Immature natural killer cell (primary cell): ENCODE measurements around the gene FHAD1. TPM values are rescaled to one million over a fixed set of nuclear protein-coding genes. Genes with fewer than 3 reads are reported as not detected.
"Not testable (repeated sequence)": the region's sequence is repeated elsewhere in the genome, so short reads cannot be mapped to it uniquely, and the experiment has no call there.

Experiments
- DNase-seq, 3 donors: peaks; one replicate each; pipeline ENCODE4 v3.0.0; 2022; ENCODE audit warnings: mixed read lengths in 1 of 3
- H3K27ac Mint-ChIP-seq, 6 donors: one replicate each; pipeline ENCODE4 v1.8.0; 2020; ENCODE audit warnings: mixed read lengths in 6 of 6, mild to moderate bottlenecking in 5 of 6, inconsistent platforms in 4 of 6, moderate library complexity in 3 of 6
- H3K27me3 Mint-ChIP-seq, 3 donors: one replicate each; pipeline ENCODE4 v1.8.0; 2020 to 2021; ENCODE audit warnings: low read depth in 3 of 3, mild to moderate bottlenecking in 3 of 3, mixed read lengths in 3 of 3, moderate library complexity in 3 of 3, inconsistent platforms in 1 of 3
- H3K36me3 Mint-ChIP-seq, 3 donors: one replicate each; pipeline ENCODE4 v1.8.0; 2020; ENCODE audit warnings: mixed read lengths in 3 of 3, inconsistent platforms in 2 of 3, mild to moderate bottlenecking in 2 of 3
- H3K4me1 Mint-ChIP-seq, 2 donors: one replicate each; pipeline ENCODE4 v1.8.0; 2020; ENCODE audit warnings: inconsistent platforms in 2 of 2, mild to moderate bottlenecking in 2 of 2, mixed read lengths in 2 of 2, moderate library complexity in 1 of 2
- H3K4me3 Mint-ChIP-seq, 5 donors: one replicate each; pipeline ENCODE4 v1.8.0; 2020; ENCODE audit warnings: mild to moderate bottlenecking in 5 of 5, mixed read lengths in 5 of 5, inconsistent platforms in 3 of 5, moderate library complexity in 3 of 5
- H3K9me3 Mint-ChIP-seq, 6 donors: one replicate each; pipeline ENCODE4 v1.8.0; 2020; ENCODE audit warnings: mild to moderate bottlenecking in 6 of 6, mixed read lengths in 6 of 6, inconsistent platforms in 4 of 6, moderate library complexity in 3 of 6
- polyA plus RNA-seq, 3 donors: library from polyadenylated mRNA; unstranded; fragments of 300-500 nt; fragmentation: Illumina TruSeq; gene quantifications; one replicate each; pipeline ENCODE4 v1.2.3, GENCODE V29; 2021

Gene FHAD1
- polyA plus RNA-seq, 3 donors from 2014 or later = 0.28 TPM; not detected in 2

GRCh38 chr1:15282810-15283474 lies 35.9 kb downstream of the FHAD1 start:
- Mint-ChIP-seq H3K27ac (no peak overlapping the region), H3K27me3 (peaks cover 2 to 6% (median 5%) of the 10 kb centered on the region in 3 donors), H3K4me1 (no peaks in the 10 kb centered on the region), H3K36me3 (no peaks in the 10 kb centered on the region), H3K4me3 (no peak overlapping the region), H3K9me3 (no peaks in the 10 kb centered on the region)
- no peak for DNase-seq

DNA sequence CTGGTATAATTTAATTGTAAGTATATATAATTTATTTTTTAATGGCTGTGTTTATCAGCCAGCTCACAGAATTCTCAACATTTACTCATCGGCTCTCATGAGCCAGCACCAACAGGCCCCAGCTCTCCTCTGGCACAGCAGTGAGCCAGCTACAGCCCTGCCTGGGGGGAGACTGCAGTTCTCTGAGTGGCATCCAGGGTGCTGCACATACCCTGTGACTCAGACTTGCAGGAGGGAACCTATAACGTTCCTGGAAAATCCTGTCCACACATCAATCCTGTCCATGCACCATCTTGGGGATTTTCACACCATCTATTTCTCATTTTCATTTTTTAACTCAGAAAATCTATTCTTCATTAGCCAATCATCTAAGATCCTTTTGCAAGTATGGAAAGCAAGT lies 36.5 kb downstream of the FHAD1 start:
- no peak overlapping the region for H3K4me3 Mint-ChIP-seq
- H3K4me1 Mint-ChIP-seq = no peaks in the 10 kb centered on the region
- no peak for DNase-seq
- no peaks in the 10 kb centered on the region for H3K9me3 Mint-ChIP-seq
- no peaks in the 10 kb centered on the region for H3K36me3 Mint-ChIP-seq
- H3K27ac Mint-ChIP-seq = no peak overlapping the region
- peaks cover 2 to 6% (median 3%) of the 10 kb centered on the region in 3 donors for H3K27me3 Mint-ChIP-seq

DNA sequence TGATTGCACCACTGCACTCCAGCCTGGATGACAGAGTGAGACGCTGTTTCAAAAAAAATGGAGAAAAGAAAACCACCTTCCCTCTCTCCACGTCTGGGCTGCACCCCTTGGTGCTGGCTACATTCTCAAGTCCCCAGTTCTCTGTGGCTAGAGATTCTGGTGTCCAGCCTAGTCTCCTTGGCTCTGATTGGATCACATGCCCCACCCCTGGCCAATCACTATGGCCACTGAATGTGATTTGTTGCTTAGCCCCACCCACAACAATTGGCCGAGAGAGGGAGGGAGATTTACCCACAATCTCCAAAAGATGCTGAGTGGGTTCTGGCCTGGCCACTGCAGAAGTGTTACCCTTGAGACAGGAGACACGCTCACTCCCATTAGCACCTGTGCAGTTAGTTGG lies 39.4 kb downstream of the FHAD1 start:
- peaks cover 2 to 6% (median 3%) of the 10 kb centered on the region in 3 donors for H3K27me3 Mint-ChIP-seq
- no peaks in the 10 kb centered on the region for H3K36me3 Mint-ChIP-seq
- no peak overlapping the region for H3K4me3 Mint-ChIP-seq
- H3K4me1 Mint-ChIP-seq = no peaks in the 10 kb centered on the region
- H3K27ac Mint-ChIP-seq = no peak overlapping the region
- H3K9me3 Mint-ChIP-seq = no peaks in the 10 kb centered on the region
- DNase-seq = no peak

- H3K4me1 Mint-ChIP-seq = no peaks in the 10 kb centered on the region
- H3K27ac Mint-ChIP-seq = peak overlapping the region in 1 of 6 donors; percentile 79
Measured at GRCh38 chr1:15287035-15287979, 40.3 kb downstream of the FHAD1 start.

GRCh38 chr1:15288173-15288926 lies 41.3 kb downstream of the FHAD1 start:
- DNase-seq = no peak
- Mint-ChIP-seq H3K4me1 (no peaks in the 10 kb centered on the region), H3K36me3 (no peaks in the 10 kb centered on the region), H3K27me3 (peaks cover 3 to 4% (median 4%) of the 10 kb centered on the region in 3 donors), H3K27ac (no peak overlapping the region), H3K9me3 (no peaks in the 10 kb centered on the region), H3K4me3 (no peak overlapping the region)

More at GRCh38 chr1:15287035-15287979, 40.3 kb downstream of the FHAD1 start:
- no peak overlapping the region for H3K4me3 Mint-ChIP-seq
- no peak for DNase-seq
- no peaks in the 10 kb centered on the region for H3K36me3 Mint-ChIP-seq
- peaks cover 2 to 6% (median 3%) of the 10 kb centered on the region in 3 donors for H3K27me3 Mint-ChIP-seq
- no peaks in the 10 kb centered on the region for H3K9me3 Mint-ChIP-seq

DNA sequence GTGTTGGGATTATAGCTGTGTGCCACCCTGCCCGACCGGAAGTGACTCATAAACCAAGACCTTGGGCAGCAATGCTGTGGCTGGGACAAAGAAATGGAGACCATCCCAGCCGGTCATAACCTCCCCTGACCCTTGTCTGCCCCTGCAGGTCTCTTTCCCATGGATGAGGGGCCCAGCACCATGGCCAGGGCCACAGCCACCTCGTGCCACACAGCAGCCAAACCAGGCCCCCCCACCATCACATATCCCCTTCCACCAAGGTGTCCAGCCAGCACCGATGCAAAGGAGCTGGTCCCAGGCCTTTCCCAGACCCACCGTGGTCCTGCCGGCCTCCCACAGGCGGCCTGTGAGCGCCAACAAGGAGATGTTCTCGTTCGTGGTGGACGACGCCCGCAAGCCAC lies 42.2 kb downstream of the FHAD1 start:
- Mint-ChIP-seq H3K4me3 (no peak overlapping the region), H3K27me3 (peaks cover 3 to 4% (median 4%) of the 10 kb centered on the region in 3 donors), H3K4me1 (no peaks in the 10 kb centered on the region), H3K9me3 (no peaks in the 10 kb centered on the region), H3K36me3 (no peaks in the 10 kb centered on the region), H3K27ac (no peak overlapping the region)
- DNase-seq = no peak

DNA sequence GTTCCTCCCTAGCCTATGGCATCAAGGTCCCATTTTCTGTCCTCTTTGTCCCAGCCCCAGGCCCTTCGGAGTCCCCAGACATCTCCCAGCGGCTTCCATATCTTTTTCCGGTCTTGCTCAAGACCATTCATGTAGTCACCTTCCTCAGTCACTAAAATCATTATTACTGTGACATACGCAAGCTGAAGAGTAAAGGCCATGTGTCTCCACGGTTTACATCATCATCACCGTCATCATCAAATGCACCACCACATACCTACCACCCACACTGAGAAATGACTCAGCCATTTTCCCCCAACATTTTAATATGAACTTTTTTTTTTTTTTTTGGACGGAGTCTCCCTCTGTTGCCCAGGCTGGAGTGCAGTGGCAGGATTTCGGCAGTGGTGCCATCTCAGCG lies 43.4 kb downstream of the FHAD1 start:
- Mint-ChIP-seq H3K4me3 (no peak overlapping the region), H3K27ac (peak overlapping the region in 1 of 6 donors; percentile 42), H3K36me3 (no peaks in the 10 kb centered on the region), H3K27me3 (peaks cover 0 to 4% (median 0%) of the 10 kb centered on the region in 3 donors), H3K4me1 (no peaks in the 10 kb centered on the region), H3K9me3 (no peaks in the 10 kb centered on the region)
- peak in 1 of 3 donors; percentile 12 for DNase-seq

- Mint-ChIP-seq H3K36me3 (no peaks in the 10 kb centered on the region), H3K27me3 (peaks cover 0 to 6% (median 0%) of the 10 kb centered on the region in 3 donors), H3K9me3 (no peaks in the 10 kb centered on the region), H3K4me1 (peaks cover 17 to 20% of the 10 kb centered on the region in 2 donors), H3K4me3 (no peak overlapping the region), H3K27ac (no peak overlapping the region)
- DNase-seq = no peak
Measured at GRCh38 chr1:15295696-15296095, 48.7 kb downstream of the FHAD1 start.

- peak overlapping the region; percentile 8 to 75 (median 46) for H3K4me3 Mint-ChIP-seq
- H3K4me1 Mint-ChIP-seq = peaks cover 17 to 20% of the 10 kb centered on the region in 2 donors
- H3K9me3 Mint-ChIP-seq = no peaks in the 10 kb centered on the region
- H3K27ac Mint-ChIP-seq = peak overlapping the region; percentile 46 to 83 (median 74)
- peak; percentile 25 to 38 (median 28) for DNase-seq
- H3K36me3 Mint-ChIP-seq = no peaks in the 10 kb centered on the region
- H3K27me3 Mint-ChIP-seq = peaks cover 0 to 6% (median 0%) of the 10 kb centered on the region in 3 donors
Measured at GRCh38 chr1:15296585-15297321, 49.7 kb downstream of the FHAD1 start.

DNA sequence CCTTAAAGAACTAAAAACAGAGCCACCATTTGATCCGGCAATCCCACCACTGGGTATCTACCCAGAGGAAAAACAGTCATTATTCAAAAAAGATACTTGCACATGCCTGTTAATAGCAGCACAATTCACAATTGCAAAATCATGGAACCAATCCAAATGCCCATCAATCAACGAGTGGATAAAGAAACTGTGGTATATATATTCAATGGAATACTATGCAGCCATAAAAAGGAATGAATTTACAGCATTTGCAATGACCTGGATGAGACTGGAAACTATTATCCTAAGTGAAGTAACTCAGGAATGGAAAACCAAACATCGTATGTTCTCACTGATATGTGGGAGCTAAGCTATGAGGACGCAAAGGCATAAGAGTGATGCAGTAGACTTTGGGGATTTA lies 51.0 kb downstream of the FHAD1 start:
- not testable (repeated sequence) for H3K27me3 Mint-ChIP-seq, H3K36me3 Mint-ChIP-seq, H3K4me3 Mint-ChIP-seq, H3K9me3 Mint-ChIP-seq, DNase-seq
- peaks cover 17 to 20% of the 10 kb centered on the region in 2 donors for H3K4me1 Mint-ChIP-seq
- peak overlapping the region in 2 of 6 donors; percentile 24 to 72 for H3K27ac Mint-ChIP-seq

- Mint-ChIP-seq H3K4me3 (no peak overlapping the region), H3K9me3 (no peaks in the 10 kb centered on the region), H3K27me3 (peaks cover 0 to 4% (median 2%) of the 10 kb centered on the region in 3 donors), H3K36me3 (no peaks in the 10 kb centered on the region), H3K27ac (no peak overlapping the region), H3K4me1 (peaks cover 17 to 20% of the 10 kb centered on the region in 2 donors)
- no peak for DNase-seq
Measured at GRCh38 chr1:15299179-15299578, 52.2 kb downstream of the FHAD1 start.

DNA sequence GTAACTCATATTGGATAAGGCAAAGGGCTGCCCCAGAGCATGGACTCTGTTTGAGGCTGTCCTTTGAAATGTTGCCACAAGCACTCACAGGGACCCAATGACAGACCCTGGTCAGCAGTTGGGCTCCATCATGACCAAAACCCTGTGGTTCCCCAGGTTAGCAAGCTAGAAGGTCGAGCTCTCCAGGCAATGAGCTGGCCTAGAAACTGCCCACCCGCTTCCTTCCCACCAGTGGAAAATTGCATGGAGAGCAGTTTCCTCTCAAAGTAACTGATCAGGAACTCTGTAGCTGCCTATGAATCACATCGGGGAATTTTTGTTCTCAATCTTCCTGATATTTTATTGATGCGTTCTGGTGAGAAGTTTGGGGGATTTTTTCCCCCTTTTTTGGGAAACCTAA lies 52.8 kb downstream of the FHAD1 start:
- H3K36me3 Mint-ChIP-seq = no peaks in the 10 kb centered on the region

GRCh38 chr1:15303935-15304334 lies 56.9 kb downstream of the FHAD1 start:
- H3K36me3 Mint-ChIP-seq = no peaks in the 10 kb centered on the region
- H3K9me3 Mint-ChIP-seq = no peaks in the 10 kb centered on the region
- no peak overlapping the region for H3K4me3 Mint-ChIP-seq
- no peak overlapping the region for H3K27ac Mint-ChIP-seq
- H3K27me3 Mint-ChIP-seq = peaks cover 2 to 4% (median 4%) of the 10 kb centered on the region in 3 donors
- peaks cover 2 to 7% of the 10 kb centered on the region in 2 donors for H3K4me1 Mint-ChIP-seq
- no peak for DNase-seq

More for the DNA sequence above, 52.8 kb downstream of the FHAD1 start:
- no peak overlapping the region for H3K4me3 Mint-ChIP-seq
- H3K4me1 Mint-ChIP-seq = peaks cover 19 to 25% of the 10 kb centered on the region in 2 donors
- H3K27ac Mint-ChIP-seq = no peak overlapping the region
- peaks cover 0 to 6% (median 2%) of the 10 kb centered on the region in 3 donors for H3K27me3 Mint-ChIP-seq
- no peak for DNase-seq
- no peaks in the 10 kb centered on the region for H3K9me3 Mint-ChIP-seq
